Tibial nerve (tissue), 4 donors: ENCODE measurements around the gene KCP.

ENCODE experiments used
- CTCF ChIP-seq, 5 experiments: fragments of 200-600 bp in 3 of 5; fragments of 450-650 bp in 2 of 5; sonication (generic) in 3 of 5; IDR thresholded peaks; one replicate each; pipeline ENCODE4 v1.5.1; 2016 to 2019; ENCODE audit warnings: antibody characterized with exemption in 5 of 5, mild to moderate bottlenecking in 3 of 5, moderate library complexity in 2 of 5
- EP300 ChIP-seq, 2 donors: sonication (generic); formaldehyde crosslinking; IDR thresholded peaks; one replicate each; pipeline ENCODE4 v1.6.1; 2017; ENCODE audit warnings: antibody characterized with exemption in 2 of 2, mild to moderate bottlenecking in 1 of 2
- POLR2A ChIP-seq, 2 donors: fragments of 450-650 bp; IDR thresholded peaks; one replicate each; pipeline ENCODE4 v1.6.1; 2017; ENCODE audit warnings: antibody characterized with exemption in 2 of 2, mild to moderate bottlenecking in 2 of 2, moderate library complexity in 2 of 2

- no peak for TF ChIP-seq EP300 (IDR thresholded peaks at IDR 0.05)
- TF ChIP-seq CTCF (IDR thresholded peaks at IDR 0.05), result no peak
- no peak for TF ChIP-seq POLR2A (IDR thresholded peaks at IDR 0.05)
These were observed 73.0 kb downstream of the KCP start for GRCh38 chr7:128837521-128837921.
